Amygdala (tissue), 56 donors: ENCODE data around the gene IQCM.

Experiments
- DNase-seq, 56 donors: peaks; one replicate each; lab custom pipeline; 2025; lab: John Stamatoyannopoulos, UW

The IQCM gene

GRCh38 chr4:149322203-149322602 is 493.4 kb downstream of the IQCM start:
- no peak for DNase-seq

GRCh38 chr4:149321438-149321837 is 494.2 kb downstream of the IQCM start:
- DNase-seq = no peak

- no peak for DNase-seq
Observed at GRCh38 chr4:149311076-149311475, 504.6 kb downstream of the IQCM start.

- DNase-seq = no peak
Observed at GRCh38 chr4:149306537-149306936, 509.1 kb downstream of the IQCM start.
